GM21786 (cell line): Measurements from ENCODE around the gene ARNT2.

Source experiments
- ATAC-seq: cut with Tn5 transposase; IDR thresholded peaks from one replicate; pipeline ENCODE4 v1.9.1; 2021; ENCODE audit not compliant: unreplicated experiment

The ARNT2 gene

GRCh38 chr15:80462836-80463512, 58.8 kb downstream of the ARNT2 start:
- no peak for ATAC-seq

DNA sequence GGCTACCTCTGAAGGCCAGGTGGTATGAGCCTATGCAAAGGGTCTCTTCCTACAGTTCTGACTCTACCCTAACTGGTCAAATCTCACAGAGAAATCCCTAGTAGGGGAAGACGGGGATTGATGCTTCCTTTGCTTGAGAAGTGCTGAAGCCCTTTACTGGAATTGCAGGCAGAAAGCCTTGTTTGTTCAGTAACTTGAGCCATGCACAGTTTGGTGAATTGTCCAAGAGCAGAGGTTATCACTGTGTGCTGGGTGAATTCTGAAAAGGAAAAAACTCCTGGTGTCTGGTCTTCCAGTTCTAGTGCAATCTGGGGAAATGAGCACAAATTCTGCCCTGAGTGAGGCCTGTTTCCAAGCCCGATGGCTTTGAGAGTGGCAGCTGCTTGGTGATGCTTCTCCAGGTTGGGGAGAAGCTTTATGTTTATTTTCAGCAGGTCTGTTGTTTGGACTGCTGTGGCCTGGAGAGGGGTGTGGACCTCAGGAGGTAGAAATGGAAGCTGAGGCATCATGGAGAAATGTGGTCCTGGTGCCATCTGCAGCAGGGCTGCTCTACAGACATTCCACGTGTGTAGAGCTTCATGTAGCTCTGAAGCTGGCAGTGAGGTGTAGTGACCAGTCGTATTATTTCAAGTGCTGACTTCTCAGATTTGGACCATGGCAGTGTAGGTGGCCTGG, 60.9 kb downstream of the ARNT2 start:
- no peak for ATAC-seq

DNA sequence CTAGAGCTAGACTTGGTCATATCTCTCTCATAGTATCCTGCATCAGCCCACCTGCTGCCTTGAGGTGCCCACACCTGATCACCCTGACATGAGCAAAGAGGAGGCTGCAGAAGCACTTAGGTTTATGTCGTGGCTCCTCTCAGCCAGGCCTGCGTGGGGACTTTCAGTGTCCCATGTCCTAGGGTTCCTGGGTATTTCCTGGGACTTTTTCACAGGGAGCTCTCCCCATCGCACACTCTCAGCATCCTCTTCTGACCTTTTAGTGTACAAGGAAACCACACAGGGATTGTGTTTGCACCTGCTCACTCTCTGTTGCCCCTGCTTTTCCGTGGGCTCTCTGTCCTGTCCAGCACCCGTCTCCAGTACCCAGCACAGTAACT, 61.4 kb downstream of the ARNT2 start:
- no peak for ATAC-seq

DNA sequence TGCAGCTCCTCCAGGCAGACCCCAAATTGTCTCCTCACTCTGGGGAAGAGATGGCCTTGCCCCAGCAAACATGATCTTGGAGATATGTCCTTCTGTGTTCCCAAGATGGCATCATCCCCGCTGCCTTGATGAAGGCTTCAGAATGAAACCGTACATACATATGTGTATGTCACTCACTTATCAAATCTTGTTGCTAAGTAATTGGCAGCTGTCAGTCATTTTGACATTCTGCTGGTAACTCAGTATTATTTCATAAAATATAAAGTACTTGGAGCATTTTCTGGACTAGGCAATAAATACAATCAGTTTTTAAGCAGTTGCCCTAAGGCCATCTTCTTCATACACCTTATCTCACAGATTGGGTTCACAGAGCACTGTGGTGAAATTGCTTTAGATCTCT, 62.4 kb downstream of the ARNT2 start:
- ATAC-seq = no peak

GRCh38 chr15:80467311-80467714, 63.1 kb downstream of the ARNT2 start:
- ATAC-seq = no peak

DNA sequence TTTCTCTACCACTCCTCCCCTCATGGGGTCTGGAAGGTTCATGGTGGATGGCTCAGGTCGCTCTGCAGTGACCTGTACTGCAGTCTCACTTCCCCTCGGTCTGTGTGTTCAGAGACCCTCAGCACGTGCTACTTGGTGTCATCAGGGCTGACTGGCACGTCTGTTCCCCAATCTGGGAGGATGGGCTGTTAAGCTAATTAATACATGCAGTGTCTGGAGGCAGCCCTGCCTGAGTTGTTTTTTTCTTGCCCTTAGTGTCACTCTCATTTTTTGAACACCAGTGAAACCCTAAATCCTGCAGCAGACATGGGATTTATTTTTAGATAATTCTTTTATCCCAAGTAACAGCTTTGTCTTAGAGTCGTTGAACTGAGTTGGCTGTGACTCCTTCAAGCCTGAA, 64.6 kb downstream of the ARNT2 start:
- no peak for ATAC-seq

DNA sequence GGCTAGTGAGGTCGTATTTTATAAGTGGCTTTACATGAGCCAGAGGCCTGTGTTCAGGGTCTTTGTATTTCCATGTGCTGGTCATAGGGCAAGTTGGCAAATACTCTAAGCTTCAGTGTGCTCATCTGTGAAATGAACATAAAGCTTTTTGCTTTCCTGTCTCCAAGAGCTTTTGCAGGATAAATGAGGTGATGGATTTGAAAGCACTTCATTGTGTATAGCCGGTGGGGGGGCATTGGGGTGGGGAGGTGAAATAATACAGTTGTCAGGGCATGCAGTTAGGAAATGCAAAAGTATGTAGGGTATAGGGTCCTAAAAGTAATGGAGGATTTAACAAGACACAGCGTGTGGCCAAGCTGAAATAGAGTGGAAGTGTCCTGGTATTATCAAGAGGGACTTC, 67.7 kb downstream of the ARNT2 start:
- no peak for ATAC-seq

DNA sequence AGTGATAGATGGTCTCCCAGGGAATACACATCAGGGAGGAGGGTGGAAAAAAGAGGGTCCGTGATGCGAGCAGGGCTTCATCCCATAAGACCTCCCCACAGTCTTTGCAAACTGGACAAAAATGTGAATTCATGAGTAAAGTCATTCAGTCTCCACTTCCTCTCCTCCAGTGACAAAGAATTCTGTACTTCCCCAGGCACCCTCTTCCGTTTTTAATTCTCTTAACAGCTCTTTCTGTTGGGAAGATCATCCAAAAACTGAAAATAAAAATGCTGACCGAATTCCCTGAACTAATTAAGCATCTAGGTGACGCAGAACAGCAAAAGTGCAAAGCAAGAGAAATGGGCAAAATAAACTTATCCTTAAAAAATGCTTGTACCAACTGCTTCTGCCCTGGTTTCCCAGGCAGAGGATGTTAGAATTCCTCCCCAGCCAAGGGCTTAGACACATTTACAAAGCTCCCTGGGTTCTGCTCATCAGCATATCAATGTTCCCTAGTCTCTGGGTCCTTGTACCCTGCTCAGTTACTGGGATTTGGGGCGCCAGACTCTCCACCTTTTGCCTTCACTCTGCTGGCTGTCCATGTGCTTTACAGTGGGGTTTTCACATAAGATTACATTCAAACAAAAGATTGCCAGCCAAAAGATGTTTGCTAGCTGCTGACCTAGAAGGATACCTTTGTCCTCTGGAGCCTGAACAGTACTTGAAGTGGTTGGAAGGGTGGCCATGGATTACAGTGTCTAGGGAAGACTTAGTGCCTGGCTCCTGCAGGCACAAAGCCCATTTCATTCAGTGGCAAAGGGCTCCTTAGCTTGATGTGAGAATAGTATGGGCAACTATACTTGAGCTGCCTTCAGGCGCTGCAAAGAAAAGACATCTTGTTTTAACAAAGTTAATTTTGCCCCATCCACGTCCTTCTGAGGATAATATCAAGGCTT, 69.4 kb downstream of the ARNT2 start:
- no peak for ATAC-seq

DNA sequence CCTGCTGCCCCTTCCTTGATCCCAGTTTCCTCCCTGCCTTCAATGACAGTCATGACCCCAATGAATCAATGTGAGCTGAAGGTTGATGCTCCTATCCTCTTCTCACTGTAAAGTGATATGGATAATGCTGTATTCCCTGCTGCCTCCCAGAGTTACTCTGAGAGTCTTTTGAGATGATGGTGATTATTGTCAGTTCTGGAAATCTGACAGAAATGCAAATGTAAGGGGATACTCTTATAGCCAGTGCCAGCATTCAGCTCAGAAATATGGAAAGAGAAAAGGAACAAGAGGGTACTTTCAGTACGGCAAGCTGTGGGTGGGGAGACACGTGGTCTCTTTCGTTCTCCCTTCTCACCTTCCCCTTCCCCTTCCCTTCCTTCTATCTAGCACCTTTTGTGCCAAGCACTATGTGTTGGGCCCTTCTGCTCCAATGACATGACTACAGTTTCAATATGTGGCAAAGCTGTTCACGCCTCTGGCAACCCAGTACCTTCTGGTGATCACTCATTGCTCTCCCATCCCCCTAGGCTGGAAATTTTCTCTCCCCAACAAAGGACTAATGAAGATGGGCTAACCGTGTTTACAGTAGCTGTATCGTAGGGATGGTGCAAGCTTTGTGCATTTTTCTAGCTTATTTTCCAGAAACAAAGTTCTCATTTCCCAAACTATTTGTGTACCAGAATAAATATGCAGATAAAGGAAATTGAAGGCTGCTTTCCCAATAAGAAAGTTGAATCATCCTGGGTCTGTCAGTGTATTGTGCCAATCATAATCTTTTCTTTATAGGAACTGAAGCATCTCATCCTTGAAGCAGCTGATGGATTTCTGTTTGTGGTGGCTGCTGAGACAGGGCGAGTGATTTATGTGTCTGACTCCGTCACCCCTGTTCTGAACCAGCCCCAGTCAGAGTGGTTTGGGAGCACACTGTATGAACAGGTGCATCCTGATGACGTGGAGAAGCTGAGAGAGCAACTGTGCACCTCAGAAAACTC, 70.3 kb downstream of the ARNT2 start:
- no peak for ATAC-seq

- ATAC-seq = no peak
Observed at GRCh38 chr15:80475572-80475971, 71.4 kb downstream of the ARNT2 start.

GRCh38 chr15:80476036-80476435, 71.9 kb downstream of the ARNT2 start:
- no peak for ATAC-seq

GRCh38 chr15:80478075-80478474, 73.9 kb downstream of the ARNT2 start:
- no peak for ATAC-seq

- ATAC-seq = no peak
Observed at GRCh38 chr15:80479191-80479590, 75.0 kb downstream of the ARNT2 start.

- ATAC-seq = no peak
Observed at GRCh38 chr15:80480171-80480811, 76.1 kb downstream of the ARNT2 start.

- no peak for ATAC-seq
Observed at GRCh38 chr15:80480909-80481308, 76.7 kb downstream of the ARNT2 start.

DNA sequence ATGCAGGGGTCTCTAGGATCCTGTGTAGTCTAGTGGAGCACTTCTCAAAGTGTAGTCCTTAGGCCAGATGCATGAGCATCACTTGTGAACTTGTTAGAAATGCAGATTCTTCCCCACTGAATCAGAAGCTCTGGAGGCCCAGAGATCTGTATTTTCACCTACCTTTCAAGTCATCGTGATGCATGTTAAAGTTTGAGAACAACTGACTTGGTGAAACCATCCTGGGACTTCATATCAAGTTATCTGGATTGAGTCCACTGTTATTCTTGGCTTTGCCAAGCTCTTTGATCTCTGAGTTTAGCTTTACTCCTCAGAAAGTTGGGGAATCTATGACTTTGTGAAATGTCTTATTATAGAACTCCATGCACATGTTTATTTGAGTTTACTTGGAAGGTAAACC, 78.5 kb downstream of the ARNT2 start:
- ATAC-seq = no peak

DNA sequence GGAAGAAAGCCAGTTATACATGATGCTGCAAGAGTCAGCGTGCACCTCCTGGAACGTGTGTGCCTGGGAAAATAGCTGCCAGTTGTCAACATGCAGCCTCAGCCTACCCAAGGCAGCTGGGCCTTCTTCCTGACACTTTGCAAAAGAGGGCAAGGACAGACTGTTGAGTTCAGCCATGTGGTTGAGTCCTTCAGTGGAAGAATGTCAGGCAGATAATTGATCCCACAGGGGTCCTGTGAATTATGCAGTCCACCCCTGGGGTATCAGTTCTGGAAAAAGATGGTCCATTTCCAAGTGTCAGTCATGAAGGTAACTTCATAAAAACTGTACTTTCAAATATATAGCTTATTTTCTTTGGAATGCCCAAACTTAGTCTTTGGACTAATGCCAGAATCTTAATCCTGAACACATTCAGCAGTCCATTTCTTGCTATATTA, 79.6 kb downstream of the ARNT2 start:
- no peak for ATAC-seq

DNA sequence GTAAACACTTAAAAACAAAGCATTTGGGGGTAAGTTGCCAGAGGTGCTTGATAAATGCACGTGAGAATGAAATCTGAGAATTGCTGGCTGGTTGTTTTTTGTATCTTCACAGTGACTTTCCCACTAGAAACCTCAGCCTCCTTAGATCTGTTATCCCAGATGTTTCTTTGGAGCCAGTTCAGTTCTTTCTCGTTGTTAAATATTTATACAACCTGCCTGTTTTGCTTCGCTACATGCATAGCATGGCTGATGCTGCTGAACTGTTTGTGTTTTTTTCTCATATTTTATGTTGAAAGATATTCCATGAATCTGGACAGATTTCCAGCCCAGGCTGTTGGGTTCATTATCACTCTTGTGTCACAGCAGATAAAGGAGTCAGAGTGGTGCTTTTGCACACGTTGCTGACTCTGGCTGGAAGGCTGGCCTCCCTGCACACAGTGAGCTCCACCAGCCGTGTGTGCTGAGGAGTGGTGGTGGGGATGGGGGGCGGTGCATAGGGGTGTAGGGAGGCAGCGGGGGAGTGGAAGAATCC, 80.2 kb downstream of the ARNT2 start:
- ATAC-seq = no peak

DNA sequence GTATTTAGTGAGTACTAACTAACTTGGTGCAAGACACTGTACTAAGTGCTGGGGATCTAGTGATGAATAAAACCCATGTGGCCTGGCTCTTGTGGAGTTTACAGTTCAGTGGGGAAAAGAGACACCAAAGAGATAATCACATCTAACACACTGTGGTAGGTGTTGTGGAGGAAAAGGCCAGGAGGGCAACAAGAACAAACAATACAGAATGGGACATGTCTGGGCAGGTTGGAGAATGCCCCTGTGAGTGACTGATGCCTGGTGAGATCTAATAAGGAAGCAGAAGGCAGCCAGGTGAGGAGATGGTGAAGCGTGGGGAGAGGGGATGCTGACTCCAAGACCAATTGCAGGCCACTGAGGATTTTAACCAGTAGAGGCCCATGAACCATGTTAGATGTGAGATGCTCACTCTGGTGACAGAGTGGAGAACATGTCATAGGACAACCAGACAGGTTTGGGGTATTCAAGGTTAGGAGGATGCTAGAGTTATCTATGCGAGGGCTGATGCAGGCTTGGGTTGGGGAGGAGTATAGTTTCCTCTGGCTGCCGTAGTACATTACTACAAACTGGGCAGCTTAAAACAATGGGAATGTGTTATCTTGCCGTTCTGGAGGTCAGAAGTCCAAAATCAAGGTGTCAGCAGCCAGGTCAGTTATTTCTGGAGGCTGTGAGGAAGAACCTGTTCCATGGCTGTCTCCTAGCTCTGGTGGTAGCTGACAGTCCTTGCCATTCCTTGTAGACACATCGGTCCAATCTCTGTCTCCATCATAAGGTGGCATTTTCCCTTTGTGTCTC, 81.4 kb downstream of the ARNT2 start:
- no peak for ATAC-seq
